22Rv1 (cell line): ENCODE data around the gene SLC10A7.

ENCODE experiments used
- H3K27ac ChIP-seq: fragments of 450-650 bp; 2 replicates; pipeline ENCODE4 v1.5.1; 2017
- CTCF ChIP-seq: fragments of 450-650 bp; IDR thresholded peaks from 2 replicates; pipeline ENCODE4 v1.5.1; 2017; ENCODE audit warnings: mild to moderate bottlenecking
- ZFX ChIP-seq: fragments of 450-650 bp; IDR thresholded peaks from 2 replicates; pipeline ENCODE4 v1.6.1; 2017; ENCODE audit warnings: antibody characterized with exemption, borderline replicate concordance

SLC10A7 gene

GRCh38 chr4:146398404-146398803, 123.3 kb downstream of the SLC10A7 start:
- TF ChIP-seq ZFX (no peak), CTCF (no peak)
- no peak overlapping the region for H3K27ac ChIP-seq

DNA sequence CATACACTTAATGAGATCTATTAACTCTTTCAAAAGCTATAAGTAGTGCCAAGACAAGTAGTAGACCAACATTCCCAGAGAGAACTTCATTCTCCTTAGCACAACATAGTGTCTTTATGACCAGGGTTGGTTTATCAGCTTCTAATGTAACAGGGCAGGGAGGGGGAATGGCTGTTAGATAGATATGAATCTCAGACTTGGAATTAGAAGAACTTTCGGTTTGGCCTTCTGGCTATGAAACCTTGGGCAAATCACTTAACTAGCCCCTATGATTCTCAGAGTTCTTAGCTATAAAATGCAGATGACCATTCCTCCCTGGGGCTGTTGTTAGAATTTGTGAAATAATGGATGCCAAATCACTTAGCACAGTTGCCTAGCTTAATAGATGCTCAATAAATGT, 132.2 kb downstream of the SLC10A7 start:
- TF ChIP-seq CTCF (no peak), ZFX (no peak)
- H3K27ac ChIP-seq = peak overlapping the region; percentile 54

DNA sequence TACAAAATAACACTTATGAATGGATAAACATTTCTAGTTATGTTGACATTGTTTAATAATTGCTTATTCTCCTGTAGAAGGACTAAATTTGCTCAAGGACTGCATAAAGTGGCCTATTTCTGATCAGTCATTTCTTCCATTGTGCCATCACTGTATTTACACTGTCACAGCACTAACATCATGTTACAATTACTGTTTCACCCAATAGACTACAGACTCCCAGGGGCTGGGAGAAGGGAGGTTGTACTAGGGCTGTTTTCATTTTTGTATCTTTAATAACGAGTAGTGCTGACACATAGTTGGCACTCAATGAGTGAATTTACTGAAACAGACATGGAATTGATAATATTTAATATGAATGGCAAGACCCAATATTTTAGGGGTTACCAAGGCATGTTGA, 139.5 kb downstream of the SLC10A7 start:
- no peak for TF ChIP-seq CTCF
- TF ChIP-seq ZFX = no peak
- H3K27ac ChIP-seq = peak overlapping the region; percentile 78

DNA sequence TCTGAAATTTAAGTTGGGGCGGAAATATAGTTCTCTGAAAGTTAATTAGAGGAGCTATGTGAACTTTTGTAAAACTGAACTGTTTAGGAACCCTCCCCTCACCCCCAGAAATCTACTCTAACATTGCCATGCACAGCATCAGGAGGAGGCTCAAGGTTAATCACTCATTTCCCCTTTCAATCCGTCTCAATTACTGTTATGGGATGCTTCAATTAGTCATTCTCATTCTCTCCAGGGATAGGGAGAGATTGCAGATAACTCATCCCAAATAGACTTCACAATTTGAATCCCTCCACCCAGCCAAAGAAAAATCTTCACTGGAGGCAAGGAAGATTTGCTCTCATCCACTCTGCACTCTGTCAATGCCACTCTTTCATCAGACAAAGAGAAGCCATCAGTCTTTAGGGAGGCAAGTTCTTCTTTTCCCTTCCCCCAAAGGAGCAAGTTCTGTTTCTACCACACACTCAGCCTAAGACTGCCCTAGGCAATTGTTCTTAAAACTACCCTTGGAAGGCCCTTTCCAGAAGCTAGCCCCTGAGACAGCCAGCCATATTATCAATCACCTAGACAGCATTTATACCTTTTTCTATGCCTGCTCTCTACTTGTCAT, 140.4 kb downstream of the SLC10A7 start:
- TF ChIP-seq ZFX (no peak), CTCF (no peak)
- peak overlapping the region; percentile 78 for H3K27ac ChIP-seq

- TF ChIP-seq CTCF (no peak), ZFX (no peak)
These were observed 142.0 kb downstream of the SLC10A7 start for GRCh38 chr4:146379744-146380143.

GRCh38 chr4:146371812-146372211, 149.9 kb downstream of the SLC10A7 start:
- H3K27ac ChIP-seq = peak overlapping the region; percentile 96
- TF ChIP-seq CTCF (no peak), ZFX (no peak)

More at GRCh38 chr4:146379744-146380143, 142.0 kb downstream of the SLC10A7 start:
- peak overlapping the region; percentile 78 for H3K27ac ChIP-seq

- H3K27ac ChIP-seq = peak overlapping the region; percentile 96
- TF ChIP-seq CTCF (no peak), ZFX (no peak)
These were observed 150.9 kb downstream of the SLC10A7 start for GRCh38 chr4:146370841-146371240.
